DND-41 (cell line): Measurements from ENCODE around the gene FBXL15.

Experiments used
- EZH2 ChIP-seq: IDR thresholded peaks from 3 replicates; pipeline ENCODE4 v1.6.1; 2012; ENCODE audit warnings: borderline replicate concordance, low read depth, mild to moderate bottlenecking, moderate library complexity, low read length, inconsistent platforms; ENCODE audit not compliant: severe bottlenecking
- TF ChIP-seq, protein P1 (sequence below): IDR thresholded peaks from 2 replicates; pipeline ENCODE4 v1.5.1; 2012; ENCODE audit warnings: borderline replicate concordance, low read length, moderate library complexity, mild to moderate bottlenecking; ENCODE audit not compliant: poor library complexity, severe bottlenecking; ENCODE audit errors: extremely low read depth

DNA sequence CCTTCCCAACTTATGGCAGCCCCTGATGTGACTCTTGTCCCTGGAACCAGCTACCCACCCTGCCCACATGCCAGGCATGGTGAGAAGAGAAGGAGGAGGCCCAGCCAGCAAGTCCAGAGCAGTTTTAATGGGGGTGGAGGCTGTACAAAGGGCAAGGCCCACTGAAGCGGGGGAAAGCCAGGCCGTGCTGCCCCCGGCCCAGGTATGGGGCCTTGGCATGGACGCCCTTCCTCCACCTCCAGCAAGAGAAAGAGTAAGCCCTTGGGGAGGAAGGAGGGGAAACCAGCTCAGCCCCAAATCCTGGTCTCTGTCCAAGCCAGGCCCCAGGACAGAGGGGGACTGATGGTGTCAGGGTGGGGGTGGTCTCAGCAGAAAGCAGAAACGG lies 18.1 kb upstream of the FBXL15 start:
- TF ChIP-seq, protein P1, sequence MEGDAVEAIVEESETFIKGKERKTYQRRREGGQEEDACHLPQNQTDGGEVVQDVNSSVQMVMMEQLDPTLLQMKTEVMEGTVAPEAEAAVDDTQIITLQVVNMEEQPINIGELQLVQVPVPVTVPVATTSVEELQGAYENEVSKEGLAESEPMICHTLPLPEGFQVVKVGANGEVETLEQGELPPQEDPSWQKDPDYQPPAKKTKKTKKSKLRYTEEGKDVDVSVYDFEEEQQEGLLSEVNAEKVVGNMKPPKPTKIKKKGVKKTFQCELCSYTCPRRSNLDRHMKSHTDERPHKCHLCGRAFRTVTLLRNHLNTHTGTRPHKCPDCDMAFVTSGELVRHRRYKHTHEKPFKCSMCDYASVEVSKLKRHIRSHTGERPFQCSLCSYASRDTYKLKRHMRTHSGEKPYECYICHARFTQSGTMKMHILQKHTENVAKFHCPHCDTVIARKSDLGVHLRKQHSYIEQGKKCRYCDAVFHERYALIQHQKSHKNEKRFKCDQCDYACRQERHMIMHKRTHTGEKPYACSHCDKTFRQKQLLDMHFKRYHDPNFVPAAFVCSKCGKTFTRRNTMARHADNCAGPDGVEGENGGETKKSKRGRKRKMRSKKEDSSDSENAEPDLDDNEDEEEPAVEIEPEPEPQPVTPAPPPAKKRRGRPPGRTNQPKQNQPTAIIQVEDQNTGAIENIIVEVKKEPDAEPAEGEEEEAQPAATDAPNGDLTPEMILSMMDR, result no peak
- no peak for TF ChIP-seq EZH2
